Brain microvascular endothelial cell (primary cell): ENCODE results near the gene CYP4V2.
A peak's percentile ranks its signal among the peaks of the same experiment; 100 is the strongest.

ENCODE experiments used
- DNase-seq: peaks from one replicate; pipeline ENCODE4 v3.0.0-alpha.2; 2020
- H3K27ac ChIP-seq: fragments of 250-450 bp; sonication (Bioruptor Pico); 2 replicates; pipeline ENCODE4 v1.5.1; 2020; ENCODE audit warnings: mild to moderate bottlenecking, moderate library complexity
- H3K27me3 ChIP-seq: fragments of 250-450 bp; sonication (Bioruptor Pico); replicated peaks from 2 replicates; pipeline ENCODE4 v1.5.1; 2020; ENCODE audit warnings: mild to moderate bottlenecking
- H3K36me3 ChIP-seq: fragments of 250-450 bp; sonication (Bioruptor Pico); replicated peaks from 2 replicates; pipeline ENCODE4 v1.5.1; 2020; ENCODE audit warnings: mild to moderate bottlenecking
- H3K4me3 ChIP-seq: 2 replicates; pipeline ENCODE4 v1.5.1; 2011; ENCODE audit warnings: low read depth, mild to moderate bottlenecking, control low read depth, low read length, moderate library complexity
- in situ Hi-C: cut with HindIII; loops from 2 replicates; pipeline ENCODE4 v1.10.0; 2017; ENCODE audit warnings: low sequenced_read_pairs, low pct_ligation_motif_present
- TF ChIP-seq, protein P1 (sequence below): IDR thresholded peaks from 2 replicates; pipeline ENCODE4 v1.5.1; 2011; ENCODE audit warnings: low read depth, mild to moderate bottlenecking, moderate library complexity, low read length, control low read depth, inconsistent platforms; ENCODE audit errors: missing control alignments

CYP4V2 gene

DNA sequence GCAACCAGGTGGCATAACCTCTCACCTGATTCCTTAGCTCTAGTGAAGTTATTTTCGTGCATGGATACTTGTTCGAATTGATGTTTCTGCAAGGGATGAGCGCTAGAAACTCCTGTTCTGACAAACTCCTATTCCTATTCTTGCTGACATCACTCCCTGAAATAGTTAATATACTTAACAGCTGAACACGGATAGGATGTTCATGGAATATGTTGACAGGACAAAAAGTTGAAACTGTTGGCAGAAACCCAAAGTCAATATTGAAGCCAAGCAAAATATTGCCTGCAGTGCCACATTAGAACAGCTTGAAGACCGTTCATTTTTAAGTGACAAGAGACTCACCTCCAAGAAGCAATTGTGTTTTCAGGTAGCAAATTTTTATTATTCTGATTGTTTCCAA, 35.9 kb downstream of the CYP4V2 start, which contains the start of gene KLKB1:
TSS of gene KLKB1 (plus strand) at position 287 of the 400 bp plus-strand sequence. CDS start 689 bp downstream, outside the sequence.
- peak; percentile 52 for DNase-seq
- H3K4me3 ChIP-seq: no peak within 1 kb of the TSS
- in situ Hi-C loops: no loop called here

DNA sequence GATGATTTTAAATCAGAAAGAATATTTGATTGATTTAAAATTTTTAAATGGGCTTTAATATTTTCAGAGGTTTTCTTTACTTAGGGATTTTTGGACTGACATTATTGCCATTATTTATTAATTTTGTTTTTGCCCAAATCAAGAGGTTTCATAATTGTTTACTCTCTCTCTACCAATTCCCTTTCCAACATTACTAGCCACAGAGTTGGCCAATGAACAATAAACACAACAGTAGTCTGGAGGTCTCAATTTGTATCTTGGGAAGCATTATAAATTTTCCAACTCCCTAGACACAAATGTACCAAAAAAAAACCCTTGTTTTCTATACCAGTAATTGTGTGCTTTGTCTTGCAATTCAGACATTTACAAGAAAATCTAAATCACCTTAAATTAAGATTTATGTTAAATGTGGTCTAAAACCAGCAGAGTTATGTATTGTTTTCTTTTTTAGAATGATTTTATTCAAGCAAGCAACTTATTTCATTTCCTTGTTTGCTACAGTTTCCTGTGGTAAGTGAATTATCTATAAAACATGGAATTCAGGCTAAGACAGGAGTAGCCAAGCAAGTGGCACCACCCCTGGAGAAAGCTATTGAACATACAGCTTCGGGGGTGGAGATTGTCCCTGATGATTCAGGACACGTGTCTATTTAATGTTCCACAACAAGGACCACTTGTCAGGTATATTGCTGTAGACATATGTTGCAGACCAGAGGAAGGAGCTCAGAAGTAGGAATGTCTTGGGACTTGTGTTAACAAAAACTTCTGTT, 36.6 kb downstream of the CYP4V2 start:
- Histone ChIP-seq H3K4me3 (no peak overlapping the region), H3K36me3 (no peaks in the 10 kb centered on the region), H3K27me3 (no peaks in the 10 kb centered on the region), H3K27ac (no peak overlapping the region)
- DNase-seq: no peak
- in situ Hi-C loops: no loop called here
- TF ChIP-seq, protein P1, sequence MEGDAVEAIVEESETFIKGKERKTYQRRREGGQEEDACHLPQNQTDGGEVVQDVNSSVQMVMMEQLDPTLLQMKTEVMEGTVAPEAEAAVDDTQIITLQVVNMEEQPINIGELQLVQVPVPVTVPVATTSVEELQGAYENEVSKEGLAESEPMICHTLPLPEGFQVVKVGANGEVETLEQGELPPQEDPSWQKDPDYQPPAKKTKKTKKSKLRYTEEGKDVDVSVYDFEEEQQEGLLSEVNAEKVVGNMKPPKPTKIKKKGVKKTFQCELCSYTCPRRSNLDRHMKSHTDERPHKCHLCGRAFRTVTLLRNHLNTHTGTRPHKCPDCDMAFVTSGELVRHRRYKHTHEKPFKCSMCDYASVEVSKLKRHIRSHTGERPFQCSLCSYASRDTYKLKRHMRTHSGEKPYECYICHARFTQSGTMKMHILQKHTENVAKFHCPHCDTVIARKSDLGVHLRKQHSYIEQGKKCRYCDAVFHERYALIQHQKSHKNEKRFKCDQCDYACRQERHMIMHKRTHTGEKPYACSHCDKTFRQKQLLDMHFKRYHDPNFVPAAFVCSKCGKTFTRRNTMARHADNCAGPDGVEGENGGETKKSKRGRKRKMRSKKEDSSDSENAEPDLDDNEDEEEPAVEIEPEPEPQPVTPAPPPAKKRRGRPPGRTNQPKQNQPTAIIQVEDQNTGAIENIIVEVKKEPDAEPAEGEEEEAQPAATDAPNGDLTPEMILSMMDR: no peak

More for the DNA sequence above, 35.9 kb downstream of the CYP4V2 start, which contains the start of gene KLKB1:
- TF ChIP-seq, protein P1: no peak
- Histone ChIP-seq H3K36me3 (no peaks in the 10 kb centered on the region), H3K27me3 (no peaks in the 10 kb centered on the region), H3K27ac (no peak within 1 kb of the TSS)

DNA sequence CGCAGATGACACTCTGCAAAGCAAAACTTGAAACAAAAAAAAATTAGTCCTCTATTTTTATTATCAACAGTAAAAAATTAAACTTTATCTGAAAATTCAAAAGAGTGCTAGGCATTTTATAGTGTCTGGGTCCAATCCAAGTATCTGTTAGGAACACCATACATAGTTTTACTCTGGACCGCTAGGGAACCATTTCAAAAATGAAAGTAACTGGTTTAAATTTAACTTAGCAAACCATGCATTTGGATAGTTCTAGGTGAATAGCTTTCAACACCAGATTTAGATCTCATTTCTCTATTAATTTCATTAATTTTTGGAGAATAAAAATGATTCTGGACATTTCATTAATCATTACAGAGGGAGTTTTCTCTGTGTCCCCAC, 37.1 kb downstream of the CYP4V2 start:
- no peak overlapping the region for H3K27ac ChIP-seq
- H3K36me3 ChIP-seq: no peaks in the 10 kb centered on the region
- TF ChIP-seq, protein P1: no peak
- in situ Hi-C loops: no loop called here
- DNase-seq: no peak
- no peak overlapping the region for H3K4me3 ChIP-seq
- no peaks in the 10 kb centered on the region for H3K27me3 ChIP-seq

DNA sequence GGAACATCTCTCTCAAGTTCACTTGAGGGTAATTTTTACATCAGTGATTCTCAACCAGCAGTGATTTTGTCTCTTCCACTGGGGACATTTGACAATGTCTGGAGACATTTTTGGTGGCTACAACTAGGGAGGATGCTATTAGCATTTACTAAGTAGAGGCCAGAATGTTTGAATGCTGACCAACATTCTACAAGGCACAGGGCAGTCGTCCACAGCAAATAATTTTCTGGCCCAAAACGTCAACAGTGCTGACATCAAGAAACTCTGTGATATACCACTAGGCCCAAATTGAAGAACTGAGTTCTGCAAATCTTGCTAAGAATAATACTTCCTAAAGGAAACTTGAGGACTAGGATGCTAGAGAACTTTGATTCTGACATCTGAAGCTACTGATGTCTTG, 43.0 kb downstream of the CYP4V2 start:
- Histone ChIP-seq H3K27ac (no peak overlapping the region), H3K4me3 (no peak overlapping the region), H3K27me3 (no peaks in the 10 kb centered on the region), H3K36me3 (no peaks in the 10 kb centered on the region)
- no peak for DNase-seq
- in situ Hi-C loops: no loop called here
- TF ChIP-seq, protein P1: no peak

DNA sequence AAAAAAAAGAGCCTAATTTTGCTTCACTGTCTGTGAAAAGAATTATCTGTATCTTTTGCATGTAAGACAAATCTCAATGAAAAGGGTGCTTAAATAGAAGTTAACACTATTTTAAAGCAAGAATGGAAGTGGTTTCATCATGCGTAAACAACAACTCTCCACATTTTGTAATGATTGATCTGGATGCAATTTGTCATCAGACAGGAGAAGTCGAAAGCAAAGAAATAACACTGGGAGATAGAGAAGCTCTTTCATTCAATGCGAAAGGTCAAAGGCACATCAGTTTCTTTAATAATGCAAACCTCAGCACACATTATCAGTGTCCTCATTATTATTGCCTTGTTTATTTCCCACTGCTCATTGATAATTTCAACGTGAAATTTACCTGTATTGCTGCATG, 44.8 kb downstream of the CYP4V2 start:
- Histone ChIP-seq H3K27ac (no peak overlapping the region), H3K36me3 (no peaks in the 10 kb centered on the region), H3K4me3 (no peak overlapping the region), H3K27me3 (no peaks in the 10 kb centered on the region)
- DNase-seq: no peak
- TF ChIP-seq, protein P1: no peak
- in situ Hi-C loops: no loop called here

DNA sequence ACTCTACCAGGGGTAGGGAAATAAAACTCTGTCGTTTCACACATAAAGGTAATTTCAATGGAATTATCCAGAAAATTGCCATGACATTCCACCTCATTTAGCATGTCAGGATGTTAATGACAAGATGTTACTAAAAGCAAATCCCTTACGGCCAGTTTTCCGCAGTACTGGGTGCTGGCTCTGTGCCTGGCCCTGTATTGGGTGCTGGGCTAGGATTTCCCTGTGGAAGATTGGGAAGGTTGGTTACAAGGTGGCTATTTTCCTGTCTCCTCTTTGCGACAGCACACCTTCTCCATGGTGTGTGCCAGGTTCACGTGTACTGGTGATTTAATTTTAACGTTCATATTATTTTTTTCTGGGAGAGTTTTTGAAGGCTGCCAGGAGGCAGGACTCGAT, 49.1 kb downstream of the CYP4V2 start:
- H3K27ac ChIP-seq: no peak overlapping the region
- H3K4me3 ChIP-seq: no peak overlapping the region
- TF ChIP-seq, protein P1: no peak
- DNase-seq: no peak
- H3K36me3 ChIP-seq: no peaks in the 10 kb centered on the region
- in situ Hi-C loops: no loop called here
- H3K27me3 ChIP-seq: no peaks in the 10 kb centered on the region
